ENCODE results near the gene ASPSCR1. TPM values are rescaled to one million over a fixed set of nuclear protein-coding genes. Genes with fewer than 3 reads are reported as not detected.

The ASPSCR1 gene
- total RNA-seq, 2 donors from 2014 or later = 14.1 to 18.8 TPM

DNA sequence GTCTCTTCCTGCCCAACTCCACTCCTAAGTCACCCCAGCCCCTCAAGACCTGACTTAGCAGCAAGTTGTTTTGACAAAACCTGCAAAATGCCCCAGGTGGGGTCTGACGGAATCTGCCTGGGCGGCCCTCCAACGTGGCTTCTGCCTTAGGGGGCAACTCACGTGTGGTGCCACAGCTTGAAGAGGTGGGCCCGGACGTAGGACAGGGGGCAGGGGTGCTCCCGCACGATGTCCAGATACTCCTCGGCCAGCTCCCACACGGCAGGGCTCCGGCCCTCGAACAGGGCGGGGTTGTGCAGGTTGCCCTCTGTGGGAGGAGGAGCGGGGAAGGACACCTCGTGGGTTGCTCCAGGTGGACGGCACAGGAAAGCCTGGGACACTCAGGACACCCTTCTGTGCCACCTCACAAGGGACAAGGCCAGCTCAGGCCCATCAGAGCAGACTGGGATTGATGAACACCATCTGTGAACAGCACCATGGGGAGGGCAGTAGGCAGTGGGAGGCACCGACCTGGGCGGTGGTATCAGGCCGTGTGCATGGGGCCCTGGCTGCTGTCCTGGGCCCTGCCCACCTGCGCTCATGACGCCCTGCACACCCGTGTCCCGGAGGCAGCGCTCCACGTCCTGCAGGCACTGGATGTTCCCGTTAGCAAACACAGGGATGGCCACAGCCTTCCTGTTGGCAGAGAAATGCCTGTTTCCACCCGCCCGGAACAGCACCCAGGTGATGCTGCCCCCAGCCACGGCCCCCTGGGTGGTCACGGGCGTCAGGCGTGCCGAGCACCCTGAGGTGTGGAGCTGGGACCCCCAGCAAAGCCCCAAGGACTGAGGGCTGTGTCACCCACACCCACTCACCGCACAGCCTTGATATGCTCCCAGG is 83.9 kb downstream of the ASPSCR1 start:
- Histone ChIP-seq H3K9me3 (no peaks in the 10 kb centered on the region), H3K4me1 (peaks cover 0 to 28% of the 10 kb centered on the region in 2 donors), H3K36me3 (peaks cover 44% of the 10 kb centered on the region), H3K27me3 (no peaks in the 10 kb centered on the region), H3K27ac (no peak overlapping the region), H3K4me3 (no peak overlapping the region)
- no peak for DNase-seq (ENCODE audit: low spot score)
- TF ChIP-seq CTCF (IDR thresholded peaks at IDR 0.05) = no peak

GRCh38 chr17:82062076-82062983 is 84.9 kb downstream of the ASPSCR1 start:
- TF ChIP-seq CTCF (IDR thresholded peaks at IDR 0.05) = no peak
- peaks cover 0 to 31% of the 10 kb centered on the region in 2 donors for H3K4me1 ChIP-seq
- H3K36me3 ChIP-seq = peaks cover 34% of the 10 kb centered on the region
- H3K27ac ChIP-seq = no peak overlapping the region
- no peaks in the 10 kb centered on the region for H3K27me3 ChIP-seq
- H3K4me3 ChIP-seq = no peak overlapping the region
- no peak for DNase-seq (ENCODE audit: low spot score)
- H3K9me3 ChIP-seq = no peaks in the 10 kb centered on the region

- Histone ChIP-seq H3K4me3 (no peak overlapping the region), H3K9me3 (no peaks in the 10 kb centered on the region), H3K27ac (no peak overlapping the region), H3K4me1 (peaks cover 0 to 31% of the 10 kb centered on the region in 2 donors), H3K36me3 (peaks cover 27% of the 10 kb centered on the region), H3K27me3 (no peaks in the 10 kb centered on the region)
- TF ChIP-seq CTCF (IDR thresholded peaks at IDR 0.05) = no peak
- DNase-seq (ENCODE audit: low spot score) = no peak
Observed at GRCh38 chr17:82062984-82063368, 85.5 kb downstream of the ASPSCR1 start.

DNA sequence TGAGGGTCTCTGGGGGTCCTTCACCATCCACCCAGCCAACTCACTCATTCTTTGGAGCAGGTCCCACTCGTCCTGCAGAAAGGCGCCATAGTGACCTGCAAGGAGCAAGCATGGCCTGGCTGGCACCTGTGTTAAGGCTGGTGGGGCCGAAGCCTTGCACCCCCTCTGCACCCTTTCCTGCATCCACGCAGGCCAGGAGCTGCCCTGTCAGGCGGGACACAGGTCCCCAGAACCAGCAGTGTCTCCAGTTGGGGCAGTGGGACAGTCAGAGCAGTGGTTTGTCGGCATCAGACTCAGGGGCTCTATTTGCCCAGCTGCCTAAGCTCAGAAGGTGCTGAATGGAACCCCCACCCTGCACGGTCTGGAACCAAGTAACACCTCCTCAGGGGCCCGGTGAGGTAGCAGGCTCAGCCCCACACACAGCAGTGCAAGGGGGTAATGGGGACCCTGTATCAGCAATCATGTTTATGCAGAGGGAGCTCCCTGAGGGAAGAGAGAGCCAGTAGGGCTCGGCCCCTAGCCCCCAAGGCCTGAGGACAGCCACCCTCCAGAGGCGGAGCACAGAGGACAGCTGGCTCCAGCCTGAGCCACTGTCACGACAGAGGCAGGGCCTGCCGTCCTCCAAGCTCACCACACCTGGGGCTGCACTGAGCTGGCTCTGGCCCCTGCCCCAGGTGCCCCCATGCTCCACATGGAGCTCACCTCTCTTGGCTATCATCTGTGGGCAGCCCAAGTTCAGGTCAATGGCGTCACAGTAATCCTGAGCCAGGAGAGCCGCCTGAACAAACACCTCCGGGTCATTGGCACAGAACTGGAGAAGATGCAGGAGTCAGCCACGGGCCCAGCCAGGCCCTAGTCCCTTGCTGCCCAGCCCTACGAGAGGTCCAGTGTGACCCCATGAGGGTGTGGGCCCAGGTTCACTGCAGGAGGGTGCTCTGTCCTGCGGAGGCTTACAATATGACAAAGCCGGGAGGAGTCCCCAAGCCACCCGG is 86.3 kb downstream of the ASPSCR1 start:
- H3K9me3 ChIP-seq = no peaks in the 10 kb centered on the region
- peaks cover 0 to 31% of the 10 kb centered on the region in 2 donors for H3K4me1 ChIP-seq
- peaks cover 27% of the 10 kb centered on the region for H3K36me3 ChIP-seq
- H3K27me3 ChIP-seq = no peaks in the 10 kb centered on the region
- H3K27ac ChIP-seq = no peak overlapping the region
- no peak for DNase-seq (ENCODE audit: low spot score)
- no peak overlapping the region for H3K4me3 ChIP-seq
- TF ChIP-seq CTCF (IDR thresholded peaks at IDR 0.05) = no peak
